Measurements from ENCODE around the gene CHST8.

DNA sequence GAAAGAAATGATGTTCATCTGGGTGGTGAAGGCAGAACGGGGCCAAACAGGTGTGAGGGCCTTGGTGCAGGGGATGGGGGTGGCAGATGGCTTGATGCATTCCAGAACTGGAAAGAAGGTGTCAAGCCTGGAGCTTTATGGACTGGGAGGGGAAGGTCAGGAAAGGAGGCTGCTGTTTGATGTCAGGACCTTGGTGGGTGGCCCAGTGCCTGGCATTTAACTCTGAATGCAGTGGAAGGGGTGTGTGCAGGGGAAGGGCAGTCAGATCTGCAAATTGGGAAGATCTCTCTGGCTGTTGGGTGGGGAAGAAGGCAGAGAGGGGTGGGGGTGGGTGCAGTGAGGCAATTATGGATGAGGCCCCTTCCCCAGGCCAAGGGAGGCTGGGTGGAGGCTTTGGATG, 186.6 kb downstream of the CHST8 start:
- TF ChIP-seq, protein P1, sequence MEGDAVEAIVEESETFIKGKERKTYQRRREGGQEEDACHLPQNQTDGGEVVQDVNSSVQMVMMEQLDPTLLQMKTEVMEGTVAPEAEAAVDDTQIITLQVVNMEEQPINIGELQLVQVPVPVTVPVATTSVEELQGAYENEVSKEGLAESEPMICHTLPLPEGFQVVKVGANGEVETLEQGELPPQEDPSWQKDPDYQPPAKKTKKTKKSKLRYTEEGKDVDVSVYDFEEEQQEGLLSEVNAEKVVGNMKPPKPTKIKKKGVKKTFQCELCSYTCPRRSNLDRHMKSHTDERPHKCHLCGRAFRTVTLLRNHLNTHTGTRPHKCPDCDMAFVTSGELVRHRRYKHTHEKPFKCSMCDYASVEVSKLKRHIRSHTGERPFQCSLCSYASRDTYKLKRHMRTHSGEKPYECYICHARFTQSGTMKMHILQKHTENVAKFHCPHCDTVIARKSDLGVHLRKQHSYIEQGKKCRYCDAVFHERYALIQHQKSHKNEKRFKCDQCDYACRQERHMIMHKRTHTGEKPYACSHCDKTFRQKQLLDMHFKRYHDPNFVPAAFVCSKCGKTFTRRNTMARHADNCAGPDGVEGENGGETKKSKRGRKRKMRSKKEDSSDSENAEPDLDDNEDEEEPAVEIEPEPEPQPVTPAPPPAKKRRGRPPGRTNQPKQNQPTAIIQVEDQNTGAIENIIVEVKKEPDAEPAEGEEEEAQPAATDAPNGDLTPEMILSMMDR (IDR thresholded peaks at IDR 0.05): no peak
- no peak for TF ChIP-seq POLR2A (IDR thresholded peaks at IDR 0.05)
